Anterior cingulate cortex (tissue), 58 donors: ENCODE measurements around the gene ATP11C.
"Not testable (repeated sequence)": the region's sequence is repeated elsewhere in the genome, so short reads cannot be mapped to it uniquely, and the experiment has no call there.

ENCODE experiments used
- DNase-seq, 58 donors: peaks; one replicate each; lab custom pipeline; 2025; lab: John Stamatoyannopoulos, UW

Gene ATP11C

GRCh38 chrX:139739138-139739537 lies 193.7 kb downstream of the ATP11C start:
- no peak for DNase-seq

- no peak for DNase-seq
These were observed 194.3 kb downstream of the ATP11C start for GRCh38 chrX:139738581-139738980.

GRCh38 chrX:139736151-139736550 lies 196.7 kb downstream of the ATP11C start:
- DNase-seq = no peak

DNA sequence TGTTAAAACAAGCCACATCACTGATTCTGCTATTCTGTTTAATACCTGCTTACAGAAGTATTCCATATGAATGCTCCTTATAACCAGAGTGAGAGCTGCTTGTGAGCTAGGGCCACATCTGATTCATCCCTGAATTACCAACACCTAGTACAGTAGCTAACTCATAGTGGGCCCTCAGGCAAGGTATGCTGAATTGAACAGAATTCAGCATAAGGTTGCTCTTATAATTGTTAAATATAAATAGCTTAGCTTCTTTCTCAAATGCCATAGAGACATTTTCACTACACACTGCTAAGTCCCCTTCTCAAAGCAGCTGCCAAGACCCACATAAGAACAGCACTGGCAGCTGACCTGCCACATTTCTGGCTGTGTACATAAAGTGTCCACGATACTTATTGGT lies 197.9 kb downstream of the ATP11C start:
- no peak for DNase-seq

- DNase-seq = no peak
These were observed 207.1 kb downstream of the ATP11C start for GRCh38 chrX:139725720-139726119.

DNA sequence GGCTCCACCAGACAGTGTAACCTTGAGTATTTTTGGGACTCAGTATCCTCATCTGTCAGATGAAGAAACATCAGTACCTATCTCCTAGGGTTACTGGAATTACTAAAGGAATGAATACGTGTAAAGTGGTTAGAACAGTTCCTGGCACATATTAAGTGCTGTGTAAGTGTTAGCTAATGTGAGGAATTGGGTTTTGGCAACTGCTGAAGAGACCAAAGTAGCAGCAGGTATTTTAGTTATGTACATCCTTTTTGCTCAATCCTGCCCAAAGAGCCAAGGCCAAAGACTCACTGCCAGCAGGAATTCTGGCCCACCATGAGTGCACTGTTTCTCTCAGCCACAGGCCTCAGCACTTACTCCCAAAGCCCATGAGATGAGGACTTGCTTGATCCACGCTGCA lies 208.2 kb downstream of the ATP11C start:
- no peak for DNase-seq

GRCh38 chrX:139720979-139721378 lies 211.9 kb downstream of the ATP11C start:
- no peak for DNase-seq

- no peak for DNase-seq
These were observed 212.7 kb downstream of the ATP11C start for GRCh38 chrX:139720136-139720535.

GRCh38 chrX:139708067-139708466 lies 224.8 kb downstream of the ATP11C start, which contains the start of gene MCF2:
TSS of gene MCF2 (minus strand) at chrX:139708167. CDS start at chrX:139651744, 56,423 bp downstream.
- DNase-seq = no peak

DNA sequence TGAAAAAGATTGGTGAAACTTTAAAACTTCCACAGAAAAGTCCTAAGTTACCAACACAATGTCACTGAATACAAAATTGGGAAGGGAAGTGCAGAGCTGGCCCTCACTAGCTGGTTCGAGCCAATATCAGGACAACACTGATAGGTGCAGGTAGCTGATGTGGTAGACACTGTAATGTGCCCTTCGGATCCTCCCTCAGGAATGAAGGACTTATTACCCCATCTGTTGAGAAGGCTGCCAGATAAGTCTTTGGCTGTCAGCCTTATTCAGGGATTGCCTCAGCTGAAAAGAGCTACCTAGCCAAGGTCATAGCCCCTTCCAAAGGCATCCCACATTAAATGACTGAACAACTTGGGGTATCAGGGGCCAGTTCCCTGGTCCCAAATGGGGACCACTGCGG lies 230.2 kb downstream of the ATP11C start:
- DNase-seq = no peak

GRCh38 chrX:139692908-139693307 lies 239.9 kb downstream of the ATP11C start:
- DNase-seq = no peak

DNA sequence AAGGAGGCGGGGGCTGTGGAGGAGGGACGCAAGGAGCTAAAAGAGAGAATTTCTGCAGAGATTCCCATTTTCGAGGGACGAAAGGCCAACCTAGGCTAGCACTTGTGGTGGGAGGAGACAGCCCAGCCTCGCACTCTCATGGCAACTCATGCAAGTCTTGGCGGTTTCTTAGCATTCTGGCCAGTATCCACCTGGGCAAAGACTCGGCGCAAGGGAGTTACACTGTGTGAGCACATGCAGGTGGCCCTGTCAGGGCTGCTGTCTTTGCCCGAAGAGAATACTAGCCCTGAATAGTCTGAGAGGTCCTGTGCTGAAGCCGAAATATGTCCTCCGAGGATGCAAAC lies 240.4 kb downstream of the ATP11C start:
- no peak for DNase-seq

DNA sequence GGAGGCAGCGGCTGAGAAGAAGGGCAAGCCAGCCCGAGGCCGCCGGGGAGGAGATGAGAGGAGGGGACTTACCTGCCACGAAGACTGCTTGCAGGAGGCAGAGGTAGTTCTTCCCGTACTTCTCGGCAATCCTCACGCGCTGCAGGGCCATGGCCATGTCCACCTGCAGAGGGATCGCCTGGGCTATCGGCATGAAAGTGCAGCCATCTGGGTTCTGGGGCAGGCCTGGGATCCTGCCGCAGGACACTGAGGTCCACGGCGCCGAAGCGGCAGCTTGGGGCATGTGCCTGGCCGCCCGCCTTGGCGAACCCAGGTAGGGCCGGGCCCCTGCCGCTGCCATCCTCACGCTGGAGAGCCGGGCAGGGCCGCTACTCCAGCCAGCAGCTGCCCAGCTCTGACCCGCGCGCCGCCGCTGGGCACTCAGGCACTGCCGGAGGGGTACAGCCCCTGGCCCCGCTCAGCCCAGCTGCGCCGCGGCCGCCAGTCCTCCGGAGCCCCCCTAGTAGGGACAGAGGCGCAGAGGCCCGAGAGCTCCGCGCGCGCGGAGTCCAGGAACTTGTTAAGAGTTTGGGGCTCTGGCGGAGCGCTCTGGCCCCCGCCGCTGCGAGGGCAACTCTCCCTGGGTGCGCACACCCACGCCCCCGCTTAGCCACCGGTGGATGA lies 240.9 kb downstream of the ATP11C start:
- peak in 1 of 58 donors; percentile 0 for DNase-seq

DNA sequence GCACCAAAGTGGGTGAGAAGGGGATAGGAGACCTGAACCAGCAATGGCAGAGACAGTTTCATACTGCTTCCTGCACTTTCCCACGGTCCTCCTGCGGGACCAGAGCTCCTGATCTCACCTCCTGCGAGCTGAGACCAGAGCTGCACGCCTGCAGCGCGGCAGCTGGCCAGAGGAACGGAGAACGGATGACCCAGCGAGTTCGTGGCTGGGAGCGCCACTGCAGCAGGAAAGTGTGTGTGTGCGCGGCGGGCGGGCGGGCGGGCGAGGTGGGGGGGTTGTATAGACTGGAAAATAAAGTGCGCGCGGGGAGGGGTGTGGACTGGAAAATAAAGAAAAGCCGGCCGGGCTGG lies 241.4 kb downstream of the ATP11C start:
- DNase-seq = no peak

- DNase-seq = not testable (repeated sequence)
These were observed 247.7 kb downstream of the ATP11C start for GRCh38 chrX:139685175-139685574.

DNA sequence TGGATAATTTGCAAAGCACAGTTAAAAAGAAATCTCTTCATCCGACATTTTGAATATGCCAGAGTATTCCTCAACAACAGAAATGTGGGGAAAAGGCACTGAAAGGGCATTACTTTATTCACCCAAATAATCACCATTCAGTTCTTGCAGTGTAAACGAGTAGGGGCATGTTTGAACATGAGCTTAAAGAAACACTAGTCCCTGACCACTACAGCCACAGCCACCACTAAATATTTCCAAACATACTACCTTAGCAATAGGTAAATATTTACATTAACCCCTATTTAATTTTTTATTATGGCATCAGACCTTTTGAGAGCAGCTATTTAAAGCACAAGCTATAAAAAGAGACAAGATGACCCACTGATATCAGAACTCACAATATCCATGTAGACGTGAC lies 252.5 kb downstream of the ATP11C start:
- no peak for DNase-seq
